22Rv1 (cell line): ENCODE data around the gene ATG7.
A peak's percentile ranks its signal among the peaks of the same experiment; 100 is the strongest.

Experiments
- H3K27ac ChIP-seq: fragments of 450-650 bp; 2 replicates; pipeline ENCODE4 v1.5.1; 2017
- CTCF ChIP-seq: fragments of 450-650 bp; IDR thresholded peaks from 2 replicates; pipeline ENCODE4 v1.5.1; 2017; ENCODE audit warnings: mild to moderate bottlenecking
- ZFX ChIP-seq: fragments of 450-650 bp; IDR thresholded peaks from 2 replicates; pipeline ENCODE4 v1.6.1; 2017; ENCODE audit warnings: antibody characterized with exemption, borderline replicate concordance

Gene ATG7

GRCh38 chr3:11580645-11581044 is 308.4 kb downstream of the ATG7 start:
- TF ChIP-seq ZFX (no peak), CTCF (no peak)
- no peak overlapping the region for H3K27ac ChIP-seq

- H3K27ac ChIP-seq = peak overlapping the region; percentile 55
- no peak for TF ChIP-seq CTCF
- TF ChIP-seq ZFX = no peak
Measured at GRCh38 chr3:11581237-11582190, 309.3 kb downstream of the ATG7 start.

- peak overlapping the region; percentile 55 for H3K27ac ChIP-seq
- TF ChIP-seq ZFX (no peak), CTCF (no peak)
Measured at GRCh38 chr3:11582191-11582968, 310.2 kb downstream of the ATG7 start.

GRCh38 chr3:11583235-11583634 is 311.0 kb downstream of the ATG7 start:
- no peak for TF ChIP-seq CTCF
- no peak for TF ChIP-seq ZFX
- no peak overlapping the region for H3K27ac ChIP-seq

- no peak for TF ChIP-seq CTCF
- no peak for TF ChIP-seq ZFX
- H3K27ac ChIP-seq = no peak overlapping the region
Measured at GRCh38 chr3:11583638-11584046, 311.4 kb downstream of the ATG7 start.

- no peak for TF ChIP-seq ZFX
- TF ChIP-seq CTCF = no peak
Measured at GRCh38 chr3:11584570-11584969, 312.4 kb downstream of the ATG7 start.

More at GRCh38 chr3:11584570-11584969, 312.4 kb downstream of the ATG7 start:
- H3K27ac ChIP-seq = no peak overlapping the region
